Adrenal gland (tissue), 12 donors: ENCODE data around the gene NPAS4. TPM values are rescaled to one million over a fixed set of nuclear protein-coding genes. Genes with fewer than 3 reads are reported as not detected.

Source experiments
- DNase-seq, 7 donors: peaks; one replicate each; pipeline ENCODE4 v3.0.0-alpha.2; 2019 to 2020
- H3K27ac ChIP-seq, 5 donors: fragments of 200-600 bp; sonication (generic) in 4 of 5; 1 replicate in 3 of 5; 2 replicates in 2 of 5; pipeline versions ENCODE4 v1.5.1 to v1.8.0; 2016 to 2020; ENCODE audit warnings: mild to moderate bottlenecking in 1 of 5
- H3K27me3 ChIP-seq: fragments of 200-600 bp; 2 replicates; pipeline ENCODE4 v1.8.0; 2021
- H3K36me3 ChIP-seq, 2 donors: fragments of 200-600 bp; replicated peaks in 1 of 2; 1 replicate in 1 of 2; 2 replicates in 1 of 2; pipeline versions ENCODE4 v1.5.1 to v1.8.0; 2018 to 2022
- H3K4me1 ChIP-seq, 2 donors: fragments of 200-600 bp; replicated peaks in 1 of 2; 1 replicate in 1 of 2; 2 replicates in 1 of 2; pipeline versions ENCODE4 v1.5.1 to v1.8.0; 2018 to 2021
- H3K4me3 ChIP-seq, 4 donors: fragments of 200-600 bp; sonication (generic) in 3 of 4; one replicate each; pipeline ENCODE4 v1.5.1; 2016 to 2018
- H3K9me3 ChIP-seq, 3 donors: fragments of 200-600 bp; sonication (generic) in 1 of 3; replicated peaks in 1 of 3; 1 replicate in 2 of 3; 2 replicates in 1 of 3; pipeline versions ENCODE4 v1.5.1 to v1.8.0; 2016 to 2021
- CTCF ChIP-seq, 6 experiments: fragments of 450-650 bp in 4 of 6; fragments of 200-600 bp in 2 of 6; sonication (generic) in 1 of 6; IDR thresholded peaks; 1 replicate in 5 of 6; 2 replicates in 1 of 6; pipeline versions ENCODE4 v1.5.1 to v1.8.0; 2016 to 2021; ENCODE audit warnings: antibody characterized with exemption in 6 of 6, mild to moderate bottlenecking in 2 of 6, moderate library complexity in 1 of 6
- POLR2A ChIP-seq, 2 donors: fragments of 450-650 bp; IDR thresholded peaks; one replicate each; pipeline ENCODE4 v1.6.1; 2017; ENCODE audit warnings: antibody characterized with exemption in 2 of 2, mild to moderate bottlenecking in 2 of 2, moderate library complexity in 1 of 2
- WGBS, 4 donors: extraction: QIAGEN DNeasy Blood & Tissue Kit in 2 of 4; methylation state at CpG; one replicate each; pipeline versions ENCODE4 v1.1.5 to v1.1.7; 2013 to 2017; 5-methylcytosine and 5-hydroxymethylcytosine counted together
- intact Hi-C, 2 donors: fragments of 100-400 bp; cut with DNase I; formaldehyde crosslinking; loops; one replicate each; pipeline versions ENCODE4 v1.14.1 to v1.15.0; 2022 to 2023
- polyA plus RNA-seq, 3 donors: library from polyadenylated mRNA; stranded (reverse); fragments of 200-250 nt in 2 of 3; fragments of 350-450 nt in 1 of 3; fragmentation: Illumina TruSeq in 1 of 3; extraction: RNeasy Lipid Tissue Mini Kit (QIAGEN cat#74804) in 1 of 3; gene quantifications; one replicate each; pipeline ENCODE4 v1.2.3, GENCODE V29; 2013 to 2014
- small RNA-seq, 2 donors: library from RNA; depleted of rRNA; stranded (forward); fragments of <200 nt; gene quantifications; one replicate each; pipeline ENCODE3, GENCODE V24; 2016
- total RNA-seq, 9 donors: library from RNA; depleted of rRNA in 4 of 9; stranded (reverse); fragments of >200 nt in 4 of 9; fragments of 120-200 nt in 1 of 9; fragmentation: NEBNext Ultra II Directional in 1 of 9; extraction: Animal tissue kit (Norgen Biotek cat#: 25700) in 1 of 9; gene quantifications; one replicate each; pipeline versions ENCODE4 v1.1.0 to v1.2.4, GENCODE V29; 2013 to 2023
- donor health status: healthy with polysubstance abuse.
- donor health status: Bipolar disorder and iron deficiency.
- donor health status: DM: yes; HTN: yes; CAD: no.
- donor health status: DM: no; HTN: no; CAD: no.
- donor health status: DM: no; HTN: no; CAD: no.
- donor health status: DM: yes; HTN: yes; CAD: no.

Gene NPAS4
- total and polyA plus RNA-seq, 12 donors, result 0.06 to 0.72 (median 0.36) TPM; not detected in 6

DNA sequence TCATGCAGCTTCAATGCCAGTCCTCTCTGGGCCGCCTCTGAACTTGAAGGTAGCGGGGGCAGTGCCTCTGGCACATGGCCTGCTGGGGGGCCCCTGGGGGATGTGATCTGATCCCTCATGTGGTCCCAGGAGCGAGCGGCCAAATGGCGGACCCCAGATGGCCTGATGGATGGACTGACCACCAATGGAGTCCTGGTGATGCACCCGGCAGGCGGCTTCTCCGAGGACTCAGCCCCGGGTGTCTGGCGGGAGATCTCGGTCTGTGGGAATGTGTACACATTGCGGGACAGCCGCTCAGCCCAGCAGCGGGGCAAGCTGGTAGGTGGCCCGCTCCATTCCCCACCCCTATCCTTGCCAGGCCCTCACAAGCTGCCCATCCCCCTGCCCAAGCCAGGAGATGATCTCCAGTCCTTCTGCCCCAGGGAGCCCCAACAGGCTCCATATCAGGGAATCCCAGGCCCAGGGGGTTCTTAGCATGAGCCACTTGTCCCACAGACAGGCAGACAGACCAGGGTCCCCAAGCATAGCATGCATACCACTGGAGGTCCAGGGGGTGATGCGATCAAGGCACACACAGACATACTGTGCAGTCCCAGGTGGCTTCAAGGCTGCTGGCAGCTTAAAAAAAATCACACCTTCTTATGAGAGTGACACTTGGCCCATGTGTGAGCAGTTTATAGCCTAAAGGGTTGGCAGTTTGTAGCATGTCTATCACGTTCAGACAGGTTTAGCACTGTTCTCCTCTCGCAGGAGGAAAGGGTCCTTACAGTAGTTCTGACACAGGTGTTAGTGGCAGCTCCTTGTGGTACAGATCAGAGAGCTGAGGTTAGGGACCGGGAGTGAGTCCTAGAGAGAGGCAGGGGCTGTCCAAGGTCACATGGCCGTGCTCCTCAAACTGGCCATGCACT lies 53.0 kb downstream of the NPAS4 start:
- intact Hi-C loops, result no loop called here
- 87 to 93% (median 92%) methylated on average over 6 to 20 of the region's 20 CpGs for WGBS, 4 donors
- H3K27me3 ChIP-seq, result no peaks in the 10 kb centered on the region
- H3K9me3 ChIP-seq, result no peaks in the 10 kb centered on the region
- H3K36me3 ChIP-seq, result peaks cover 0 to 28% of the 10 kb centered on the region in 2 donors
- H3K4me1 ChIP-seq, result peaks cover 0 to 6% of the 10 kb centered on the region in 2 donors
- TF ChIP-seq CTCF (IDR thresholded peaks at IDR 0.05) (no peak), POLR2A (IDR thresholded peaks at IDR 0.05) (no peak)
- no peak overlapping the region for H3K4me3 ChIP-seq
- no peak for DNase-seq
- no peak overlapping the region for H3K27ac ChIP-seq

DNA sequence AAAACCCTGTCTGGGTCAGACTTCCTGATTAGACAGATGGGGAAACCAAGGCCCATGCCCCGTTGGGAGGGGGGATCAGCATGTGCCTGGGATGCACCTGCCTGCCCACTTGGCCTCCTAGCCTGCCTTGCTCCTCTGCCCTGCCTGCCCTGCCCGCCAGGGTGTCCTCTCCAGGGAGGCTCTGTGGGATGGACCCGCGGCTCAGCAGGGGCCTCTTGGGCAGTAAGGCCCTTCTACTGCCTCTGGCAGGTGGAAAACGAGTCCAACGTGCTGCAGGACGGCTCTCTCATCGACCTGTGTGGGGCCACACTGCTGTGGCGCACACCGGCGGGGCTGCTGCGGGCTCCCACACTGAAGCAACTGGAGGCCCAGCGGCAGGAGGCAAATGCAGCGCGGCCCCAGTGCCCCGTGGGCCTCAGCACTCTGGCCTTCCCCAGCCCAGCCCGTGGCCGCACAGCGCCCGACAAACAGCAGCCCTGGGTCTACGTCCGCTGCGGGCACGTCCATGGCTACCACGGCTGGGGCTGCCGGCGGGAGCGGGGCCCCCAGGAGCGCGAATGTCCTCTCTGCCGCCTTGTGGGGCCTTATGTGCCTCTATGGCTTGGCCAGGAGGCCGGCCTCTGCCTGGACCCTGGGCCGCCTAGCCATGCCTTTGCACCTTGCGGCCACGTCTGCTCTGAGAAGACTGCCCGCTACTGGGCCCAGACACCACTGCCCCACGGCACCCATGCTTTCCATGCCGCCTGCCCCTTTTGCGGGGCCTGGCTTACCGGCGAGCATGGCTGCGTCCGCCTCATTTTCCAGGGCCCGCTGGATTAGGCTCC lies 54.7 kb downstream of the NPAS4 start:
- intact Hi-C loops, result no loop called here
- H3K36me3 ChIP-seq, result peaks cover 0 to 28% of the 10 kb centered on the region in 2 donors
- WGBS, 4 donors, result 92 to 97% (median 94%) methylated on average over 8 to 44 of the region's 44 CpGs
- TF ChIP-seq POLR2A (IDR thresholded peaks at IDR 0.05) (no peak), CTCF (IDR thresholded peaks at IDR 0.05) (no peak)
- H3K27me3 ChIP-seq, result no peaks in the 10 kb centered on the region
- no peak for DNase-seq
- H3K4me3 ChIP-seq, result no peak overlapping the region
- H3K9me3 ChIP-seq, result no peaks in the 10 kb centered on the region
- H3K27ac ChIP-seq, result no peak overlapping the region
- peaks cover under 1 to 11% of the 10 kb centered on the region in 2 donors for H3K4me1 ChIP-seq

Small RNA genes lying within 50 kb of the gene (small RNA-seq; reads per million reads assigned to genes)
- gene RF00017 (0 reads per million in 2 donors), gene RF00416 (0 reads per million in 2 donors), gene RNU1-84P (0 reads per million in 2 donors)

Other genes with a start within 250 kb of the NPAS4 start
- 10 to 100 TPM in 8 of 9 donors, 1 to 10 TPM in 1; 6.8 to 50.0 (median 23.1) TPM for gene KLC2, start 163.3 kb upstream of the NPAS4 start, total RNA-seq
- 10 to 100 TPM; 14.6 to 68.1 (median 21.4) TPM for gene KLC2, start 163.3 kb upstream of the NPAS4 start, polyA plus RNA-seq
- gene RAB1B, start 152.4 kb upstream of the NPAS4 start, total RNA-seq, result 100 to 1,000 TPM; 128 to 190 (median 164) TPM
- gene RAB1B, start 152.4 kb upstream of the NPAS4 start, polyA plus RNA-seq, result 100 to 1,000 TPM; 109 to 168 (median 135) TPM
- gene CNIH2, start 142.9 kb upstream of the NPAS4 start, total RNA-seq, result 10 to 100 TPM in 1 of 9 donors, 1 to 10 TPM in 4, under 1 TPM in 2, not detected in 2; 0.55 to 10.9 (median 1.2) TPM
- 10 to 100 TPM in 1 of 3 donors, 1 to 10 TPM in 2; 3.3 to 13.4 (median 9.7) TPM for gene CNIH2, start 142.9 kb upstream of the NPAS4 start, polyA plus RNA-seq
- gene YIF1A, start 131.9 kb upstream of the NPAS4 start, total RNA-seq, result 100 to 1,000 TPM in 4 of 9 donors, 10 to 100 TPM in 5; 69.7 to 154 (median 93.1) TPM
- 100 to 1,000 TPM in 2 of 3 donors, 10 to 100 TPM in 1; 97.9 to 129 (median 104) TPM for gene YIF1A, start 131.9 kb upstream of the NPAS4 start, polyA plus RNA-seq
- 1 to 10 TPM in 3 of 9 donors, under 1 TPM in 3, not detected in 3; 0.07 to 2.3 (median 0.76) TPM for gene TMEM151A, start 129.1 kb upstream of the NPAS4 start, total RNA-seq
- gene TMEM151A, start 129.1 kb upstream of the NPAS4 start, polyA plus RNA-seq, result 1 to 10 TPM in 2 of 3 donors, under 1 TPM in 1; 0.42 to 6.8 (median 1.9) TPM
- 10 to 100 TPM in 7 of 9 donors, 1 to 10 TPM in 2; 3.8 to 21.7 (median 15.1) TPM for gene CD248, start 104.0 kb upstream of the NPAS4 start, total RNA-seq
- gene CD248, start 104.0 kb upstream of the NPAS4 start, polyA plus RNA-seq, result 10 to 100 TPM in 2 of 3 donors, 1 to 10 TPM in 1; 4.2 to 28.0 (median 19.2) TPM
- 10 to 100 TPM in 2 of 9 donors, 1 to 10 TPM in 7; 1.8 to 13.1 (median 6.3) TPM for gene RIN1, start 84.6 kb upstream of the NPAS4 start, total RNA-seq
- 10 to 100 TPM in 2 of 3 donors, 1 to 10 TPM in 1; 1.6 to 15.2 (median 10.9) TPM for gene RIN1, start 84.6 kb upstream of the NPAS4 start, polyA plus RNA-seq
- gene BRMS1, start 75.9 kb upstream of the NPAS4 start, total RNA-seq, result 10 to 100 TPM; 22.4 to 52.4 (median 41.6) TPM
- 10 to 100 TPM; 41.1 to 55.3 (median 53.8) TPM for gene BRMS1, start 75.9 kb upstream of the NPAS4 start, polyA plus RNA-seq
- 100 to 1,000 TPM in 1 of 9 donors, 10 to 100 TPM in 8; 36.1 to 115 (median 61.8) TPM for gene B4GAT1, start 73.4 kb upstream of the NPAS4 start, total RNA-seq
- 10 to 100 TPM; 20.8 to 31.5 (median 24.6) TPM for gene B4GAT1, start 73.4 kb upstream of the NPAS4 start, polyA plus RNA-seq
- gene SLC29A2, start 49.3 kb upstream of the NPAS4 start, total RNA-seq, result 1 to 10 TPM in 6 of 9 donors, under 1 TPM in 2, not detected in 1; 0.84 to 2.5 (median 1.2) TPM
- 1 to 10 TPM in 2 of 3 donors, under 1 TPM in 1; 0.48 to 4.7 (median 4.5) TPM for gene SLC29A2, start 49.3 kb upstream of the NPAS4 start, polyA plus RNA-seq
- gene MRPL11, start 17.8 kb downstream of the NPAS4 start, total RNA-seq, result 10 to 100 TPM; 27.7 to 53.8 (median 33.9) TPM
- gene MRPL11, start 17.8 kb downstream of the NPAS4 start, polyA plus RNA-seq, result 10 to 100 TPM; 22.3 to 40.6 (median 27.3) TPM
- 10 to 100 TPM in 8 of 9 donors, 1 to 10 TPM in 1; 10.0 to 34.3 (median 21.1) TPM for gene PELI3, start 45.9 kb downstream of the NPAS4 start, total RNA-seq
- gene PELI3, start 45.9 kb downstream of the NPAS4 start, polyA plus RNA-seq, result 10 to 100 TPM in 2 of 3 donors, 1 to 10 TPM in 1; 6.4 to 24.5 (median 13.0) TPM
- gene DPP3, start 59.4 kb downstream of the NPAS4 start, total RNA-seq, result 10 to 100 TPM; 25.5 to 70.9 (median 43.3) TPM
- 10 to 100 TPM; 23.6 to 27.2 (median 24.3) TPM for gene DPP3, start 59.4 kb downstream of the NPAS4 start, polyA plus RNA-seq
- gene BBS1, start 89.6 kb downstream of the NPAS4 start, total RNA-seq, result 100 to 1,000 TPM in 2 of 9 donors, 10 to 100 TPM in 7; 27.7 to 132 (median 56.8) TPM
- gene BBS1, start 89.6 kb downstream of the NPAS4 start, polyA plus RNA-seq, result 10 to 100 TPM; 24.1 to 39.5 (median 26.7) TPM
- gene ZDHHC24, start 125.0 kb downstream of the NPAS4 start, total RNA-seq, result 10 to 100 TPM in 8 of 9 donors, 1 to 10 TPM in 1; 9.4 to 34.7 (median 21.7) TPM
- gene ZDHHC24, start 125.0 kb downstream of the NPAS4 start, polyA plus RNA-seq, result 10 to 100 TPM in 1 of 3 donors, 1 to 10 TPM in 2; 8.6 to 12.8 (median 9.7) TPM
- gene ACTN3, start 125.9 kb downstream of the NPAS4 start, total RNA-seq, result under 1 TPM in 2 of 9 donors, not detected in 7; 0.06 to 0.26 TPM
- under 1 TPM; 0.09 to 0.16 (median 0.13) TPM for gene ACTN3, start 125.9 kb downstream of the NPAS4 start, polyA plus RNA-seq
- gene CTSF, start 147.6 kb downstream of the NPAS4 start, total RNA-seq, result 100 to 1,000 TPM in 8 of 9 donors, 10 to 100 TPM in 1; 57.4 to 264 (median 181) TPM
- gene CTSF, start 147.6 kb downstream of the NPAS4 start, polyA plus RNA-seq, result 10 to 100 TPM; 37.0 to 54.6 (median 44.4) TPM
- gene CCDC87, start 172.0 kb downstream of the NPAS4 start, total RNA-seq, result under 1 TPM; 0.30 to 0.84 (median 0.50) TPM
- under 1 TPM; 0.13 to 0.90 (median 0.24) TPM for gene CCDC87, start 172.0 kb downstream of the NPAS4 start, polyA plus RNA-seq
- 10 to 100 TPM; 21.9 to 83.5 (median 43.8) TPM for gene CCS, start 172.2 kb downstream of the NPAS4 start, total RNA-seq
- 100 to 1,000 TPM in 2 of 3 donors, 10 to 100 TPM in 1; 22.7 to 204 (median 188) TPM for gene CCS, start 172.2 kb downstream of the NPAS4 start, polyA plus RNA-seq
- gene RBM14, start 195.6 kb downstream of the NPAS4 start, total RNA-seq, result 100 to 1,000 TPM in 1 of 9 donors, 10 to 100 TPM in 8; 32.3 to 106 (median 44.1) TPM
- gene RBM14, start 195.6 kb downstream of the NPAS4 start, polyA plus RNA-seq, result 10 to 100 TPM; 29.1 to 96.7 (median 39.1) TPM
- 100 to 1,000 TPM in 7 of 9 donors, 10 to 100 TPM in 2; 89.9 to 243 (median 139) TPM for gene RBM4, start 217.7 kb downstream of the NPAS4 start, total RNA-seq
- gene RBM4, start 217.7 kb downstream of the NPAS4 start, polyA plus RNA-seq, result 100 to 1,000 TPM in 1 of 3 donors, 10 to 100 TPM in 2; 70.0 to 205 (median 79.4) TPM